T-helper 1 cell treated with Interleukin-12 subunit alpha and Interleukin-12 subunit beta and Interleukin-4 antibody, amounts not matched to agents 30 ng/mL and 1 ng/mL, for 36 hours (primary cell): ENCODE measurements around the gene PTDSS2. TPM values are rescaled to one million over a fixed set of nuclear protein-coding genes. Genes with fewer than 3 reads are reported as not detected.
"Not testable (repeated sequence)": the region's sequence is repeated elsewhere in the genome, so short reads cannot be mapped to it uniquely, and the experiment has no call there.

ENCODE experiments used
- intact Hi-C: fragments of 100-400 bp; cut with micrococcal nuclease; formaldehyde crosslinking; loops from one replicate; pipeline ENCODE4 v1.15.1; 2024
- total RNA-seq: library from RNA; stranded (reverse); gene quantifications from 2 replicates; pipeline ENCODE4 v1.2.3, GENCODE V29; 2022

PTDSS2 gene
- total RNA-seq, 1 donor from 2014 or later = 30.8 TPM

- intact Hi-C loops = no loop called here
Observed at GRCh38 chr11:502288-503178, 52.5 kb downstream of the PTDSS2 start.

GRCh38 chr11:503179-503981 lies 53.3 kb downstream of the PTDSS2 start:
- intact Hi-C loops = no loop called here

GRCh38 chr11:504053-504993 lies 54.2 kb downstream of the PTDSS2 start:
- intact Hi-C loops = no loop called here

- intact Hi-C loops = no loop called here
Observed at GRCh38 chr11:504994-505344, 54.9 kb downstream of the PTDSS2 start.

DNA sequence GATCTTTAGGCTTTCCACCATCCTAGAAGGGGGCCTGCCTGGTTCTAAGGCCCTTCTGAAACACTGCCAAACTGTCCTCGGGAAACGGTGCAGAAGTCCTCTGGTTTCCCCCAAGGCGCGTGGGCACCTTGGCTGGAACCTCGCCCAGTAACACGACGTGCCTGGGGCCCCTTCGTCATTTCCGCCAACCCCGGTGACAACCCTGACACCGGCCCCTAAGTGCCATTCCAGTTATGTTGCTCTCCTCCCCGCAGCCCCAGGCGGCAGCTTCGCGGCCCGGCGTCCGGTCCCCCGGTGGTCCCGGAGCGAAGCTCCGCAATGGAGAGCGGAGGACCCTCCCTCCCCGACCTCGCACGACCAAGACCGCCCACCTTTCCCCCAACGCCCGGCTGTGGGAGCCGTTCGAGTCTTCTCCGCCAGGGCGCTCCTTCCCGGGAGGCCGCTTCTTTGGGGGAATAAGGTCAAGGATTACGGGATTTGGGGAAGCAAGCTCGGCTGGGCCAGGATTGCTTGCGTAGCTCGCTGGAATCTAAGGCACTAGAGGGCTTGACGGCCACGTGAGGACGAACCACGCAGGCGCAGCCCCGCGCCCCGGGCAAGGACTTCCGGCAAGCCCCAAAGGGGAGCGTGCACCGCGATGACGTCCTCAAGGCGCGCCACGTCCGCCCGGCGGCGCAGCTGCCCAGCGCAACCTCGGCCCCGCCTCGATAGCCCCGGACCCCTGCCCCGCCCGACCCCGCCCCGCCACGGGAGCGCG lies 56.3 kb downstream of the PTDSS2 start:
- intact Hi-C loops = loop anchor here (1.0 to 2.0 kb wide), 7 partner anchors 54 to 1894 kb away; partner anchors contain the start of genes DEAF1, LMNTD2, RASSF7 and TMEM80

GRCh38 chr11:506995-507726 lies 57.1 kb downstream of the PTDSS2 start, which contains the start of gene RNH1:
TSS of gene RNH1 (minus strand) at chr11:507242. CDS start at chr11:502162, 5,080 bp downstream.
- intact Hi-C loops = loop anchor here (1.0 to 2.0 kb wide), 17 partner anchors 11 to 1894 kb away; partner anchors contain the start of genes BET1L, DEAF1, HRAS and LMNTD2

GRCh38 chr11:507727-508515 lies 57.8 kb downstream of the PTDSS2 start:
- intact Hi-C loops = loop anchor here (1.0 to 2.0 kb wide), 14 partner anchors 10 to 1893 kb away; partner anchors contain the start of genes BET1L, DEAF1, HRAS and PHRF1

DNA sequence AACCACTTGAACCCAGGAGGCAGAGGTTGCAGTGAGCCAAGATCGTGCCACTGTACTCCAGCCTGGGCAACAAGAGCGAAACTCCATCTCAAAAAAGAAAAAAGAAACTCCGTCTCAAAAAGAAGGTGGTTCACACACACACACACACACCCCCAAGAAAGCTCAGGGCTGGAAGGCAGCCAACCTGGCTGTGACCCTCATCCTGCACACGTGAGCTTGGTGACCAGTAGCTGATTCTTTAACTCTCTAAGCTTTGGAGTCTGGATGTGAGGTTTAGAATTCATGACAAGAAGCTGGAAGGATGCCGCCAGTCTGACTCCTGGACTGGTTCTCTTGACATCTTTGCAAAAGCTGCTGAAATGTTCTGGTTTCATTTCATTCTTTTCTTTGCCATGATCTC lies 58.9 kb downstream of the PTDSS2 start:
- intact Hi-C loops = no loop called here

DNA sequence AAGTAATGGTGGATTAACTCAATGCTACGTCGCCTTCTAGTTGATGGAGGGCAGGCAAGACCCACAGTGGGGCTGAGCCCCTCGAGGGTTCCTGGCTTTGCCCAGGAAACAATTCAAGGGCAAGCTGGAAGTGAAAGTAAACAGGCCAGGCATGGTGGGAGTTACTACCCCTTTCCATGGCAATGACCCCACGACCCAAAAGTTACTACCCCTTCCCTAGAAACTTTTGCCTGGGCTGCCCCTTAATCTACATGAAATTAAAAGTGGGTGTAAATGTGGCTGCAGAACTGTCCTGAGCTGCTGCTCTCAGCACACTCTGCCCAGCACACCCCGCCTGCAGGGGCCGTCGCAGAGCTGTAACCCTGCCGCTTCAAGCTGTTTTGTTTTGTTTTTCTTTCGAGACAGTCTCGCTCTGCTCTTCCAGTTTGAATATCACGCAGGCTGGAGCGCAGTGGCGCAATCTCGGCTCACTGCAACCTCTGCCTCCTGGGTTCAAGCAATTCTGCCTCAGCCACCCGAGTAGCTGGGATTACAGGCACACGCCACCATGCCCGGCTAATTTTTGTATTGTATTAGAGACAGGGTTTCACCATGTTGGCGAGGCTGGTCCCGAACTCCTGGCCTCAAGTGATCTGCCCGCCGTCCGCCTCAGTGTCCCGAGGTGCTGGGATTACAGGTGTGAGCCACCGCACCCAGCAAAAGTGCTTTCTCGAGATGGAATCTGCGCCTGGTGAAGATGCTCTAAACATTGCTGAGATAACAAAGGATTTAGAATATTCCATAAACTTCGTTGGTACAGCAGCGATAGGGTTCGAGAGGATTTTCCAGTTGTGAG lies 62.9 kb downstream of the PTDSS2 start:
- intact Hi-C loops = no loop called here

GRCh38 chr11:514606-515005 lies 64.5 kb downstream of the PTDSS2 start:
- intact Hi-C loops = no loop called here

GRCh38 chr11:515131-515530 lies 65.1 kb downstream of the PTDSS2 start:
- intact Hi-C loops = no loop called here

DNA sequence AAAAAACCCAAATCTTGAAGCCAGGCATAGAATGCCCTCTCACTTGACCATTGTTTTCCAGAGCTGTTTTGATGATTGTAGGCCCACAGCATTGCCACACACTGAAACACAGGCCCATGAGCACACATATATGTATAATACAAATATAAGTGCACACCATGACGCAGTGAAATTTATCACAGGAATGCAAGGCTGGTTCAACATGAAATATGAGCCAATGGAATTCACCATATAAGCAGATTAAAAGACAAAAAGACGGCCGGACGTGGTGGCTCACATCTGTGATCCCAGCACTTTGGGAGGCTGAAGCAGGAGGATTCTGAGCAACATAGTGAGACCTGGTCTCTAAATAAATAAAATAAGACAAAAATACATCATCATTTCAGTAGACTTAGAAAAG lies 66.3 kb downstream of the PTDSS2 start:
- intact Hi-C loops = no loop called here

DNA sequence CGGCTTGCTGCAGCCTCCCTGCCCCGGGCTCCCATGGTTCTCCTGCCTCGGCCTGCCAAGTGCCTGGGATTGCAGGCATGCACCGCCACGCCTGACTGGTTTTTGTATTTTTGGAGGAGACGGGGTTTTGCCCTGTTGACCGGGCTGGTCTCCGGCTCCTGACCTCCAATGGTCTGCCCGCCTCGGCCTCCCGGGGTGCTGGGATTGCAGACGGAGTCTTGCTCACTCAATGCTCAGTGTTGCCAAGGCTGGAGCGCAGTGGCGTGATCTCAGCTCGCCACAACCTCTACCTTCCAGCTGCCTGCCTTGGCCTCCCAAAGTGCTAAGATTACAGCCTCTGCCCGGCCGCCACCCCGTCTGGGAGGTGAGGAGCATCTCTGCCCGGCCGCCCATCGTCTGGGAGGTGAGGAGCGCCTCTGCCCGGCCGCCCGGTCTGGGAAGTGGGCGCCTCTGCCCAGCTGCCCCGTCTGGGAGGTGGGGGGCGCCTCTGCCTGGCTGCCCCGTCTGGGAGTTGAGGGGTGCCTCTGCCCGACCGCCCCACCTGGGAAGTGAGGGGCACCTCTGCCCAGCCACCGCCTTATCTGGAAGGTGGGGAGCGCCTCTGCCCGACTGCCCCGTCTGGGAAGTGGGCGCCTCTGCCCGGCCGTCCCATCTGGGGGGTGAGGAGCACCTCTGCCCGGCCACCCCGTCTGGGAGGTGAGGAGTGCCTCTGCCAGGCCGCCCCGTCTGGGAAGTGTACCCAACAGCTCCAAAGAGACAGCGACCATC lies 67.0 kb downstream of the PTDSS2 start:
- intact Hi-C loops = not testable (repeated sequence)

- intact Hi-C loops = loop anchor here (1.0 to 2.0 kb wide), 4 partner anchors 11 to 103 kb away; partner anchors contain the start of genes HRAS and RNH1
Observed at GRCh38 chr11:518463-519202, 68.6 kb downstream of the PTDSS2 start.

- intact Hi-C loops = no loop called here
Observed at GRCh38 chr11:520428-521176, 70.5 kb downstream of the PTDSS2 start.
